HAP-1 (cell line): ENCODE data around the gene SNAI3.
A peak's percentile ranks its signal among the peaks of the same experiment; 100 is the strongest.

Source experiments
- DNase-seq, 2 experiments: peaks; one replicate each; pipeline ENCODE4 v3.0.0-alpha.2; 2016 to 2020; ENCODE audit warnings: low spot score in 2 of 2
- H3K27me3 ChIP-seq: fragments of 250-450 bp; sonication (Bioruptor Pico); 2 replicates; pipeline ENCODE4 v1.5.1; 2020; ENCODE audit warnings: low read depth, mild to moderate bottlenecking, moderate library complexity
- H3K36me3 ChIP-seq: fragments of 250-450 bp; sonication (Bioruptor Pico); replicated peaks from 2 replicates; pipeline ENCODE4 v1.5.1; 2020; ENCODE audit warnings: mild to moderate bottlenecking
- H3K4me1 ChIP-seq: fragments of 250-450 bp; sonication (Bioruptor Pico); 2 replicates; pipeline ENCODE4 v1.5.1; 2020; ENCODE audit warnings: mild to moderate bottlenecking
- H3K4me3 ChIP-seq: fragments of 250-450 bp; sonication (Bioruptor Pico); 2 replicates; pipeline ENCODE4 v1.5.1; 2020; ENCODE audit warnings: mild to moderate bottlenecking, moderate library complexity
- H3K9me3 ChIP-seq: fragments of 250-450 bp; sonication (Bioruptor Pico); 2 replicates; pipeline ENCODE4 v1.5.1; 2020; ENCODE audit warnings: mild to moderate bottlenecking, moderate library complexity
- in situ Hi-C: fragments of 300-500 bp; cut with MboI; formaldehyde crosslinking; loops from 3 replicates; pipeline ENCODE4 v1.14.3; 2020; ENCODE audit warnings: low sequenced_read_pairs, inconsistent platforms, mixed read lengths

Gene SNAI3

DNA sequence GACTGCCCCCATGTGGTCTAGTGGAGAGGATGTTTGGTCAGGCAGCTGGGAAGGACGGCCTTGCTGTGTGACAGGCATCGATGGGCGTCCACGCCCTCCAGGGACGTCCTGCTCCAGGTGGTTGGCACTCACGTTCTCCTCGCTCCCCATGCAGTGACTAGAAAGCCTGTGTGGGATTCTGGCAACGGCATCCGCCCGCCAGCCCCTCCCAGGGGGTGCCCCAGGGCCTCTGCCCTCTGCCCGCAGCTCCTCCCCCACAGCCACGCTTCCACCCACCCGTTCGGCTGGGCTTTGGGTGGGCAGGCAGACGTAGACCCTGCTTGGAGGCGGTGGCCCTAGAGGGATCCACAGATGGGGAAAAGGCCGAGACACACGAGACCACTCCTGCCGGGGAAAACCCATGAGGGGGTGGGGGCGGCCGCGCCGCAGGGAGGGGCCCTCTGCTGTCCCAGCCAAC, 52.6 kb downstream of the SNAI3 start:
- in situ Hi-C loops: no loop called here
- peaks cover 26% of the 10 kb centered on the region for H3K36me3 ChIP-seq
- no peaks in the 10 kb centered on the region for H3K9me3 ChIP-seq
- H3K4me3 ChIP-seq: no peak overlapping the region
- H3K27me3 ChIP-seq: peaks cover 5% of the 10 kb centered on the region; the same call in 1 of the 2 replicates
- no peak for DNase-seq
- no peaks in the 10 kb centered on the region for H3K4me1 ChIP-seq

- DNase-seq: no peak
- Histone ChIP-seq H3K9me3 (no peaks in the 10 kb centered on the region), H3K4me3 (no peak overlapping the region), H3K36me3 (peaks cover 37% of the 10 kb centered on the region), H3K4me1 (no peaks in the 10 kb centered on the region), H3K27me3 (no peaks in the 10 kb centered on the region)
- in situ Hi-C loops: no loop called here
Observed at GRCh38 chr16:88632587-88632930, 53.7 kb downstream of the SNAI3 start.

- in situ Hi-C loops: no loop called here
- no peaks in the 10 kb centered on the region for H3K4me1 ChIP-seq
- H3K36me3 ChIP-seq: peaks cover 41% of the 10 kb centered on the region
- no peak overlapping the region for H3K4me3 ChIP-seq
- H3K9me3 ChIP-seq: no peaks in the 10 kb centered on the region
- DNase-seq: no peak
- H3K27me3 ChIP-seq: no peaks in the 10 kb centered on the region
Observed at GRCh38 chr16:88631920-88632586, 54.3 kb downstream of the SNAI3 start.

GRCh38 chr16:88631384-88631783, 54.9 kb downstream of the SNAI3 start:
- Histone ChIP-seq H3K36me3 (peaks cover 44% of the 10 kb centered on the region), H3K27me3 (no peaks in the 10 kb centered on the region), H3K4me3 (no peak overlapping the region), H3K9me3 (no peaks in the 10 kb centered on the region), H3K4me1 (no peaks in the 10 kb centered on the region)
- DNase-seq: no peak
- in situ Hi-C loops: no loop called here

- Histone ChIP-seq H3K4me3 (no peak overlapping the region), H3K4me1 (no peaks in the 10 kb centered on the region), H3K27me3 (no peaks in the 10 kb centered on the region), H3K9me3 (no peaks in the 10 kb centered on the region), H3K36me3 (peaks cover 44% of the 10 kb centered on the region)
- in situ Hi-C loops: no loop called here
- no peak for DNase-seq
Observed at GRCh38 chr16:88630941-88631340, 55.4 kb downstream of the SNAI3 start.

GRCh38 chr16:88630433-88630832, 55.9 kb downstream of the SNAI3 start:
- in situ Hi-C loops: no loop called here
- no peak for DNase-seq
- no peak overlapping the region for H3K4me3 ChIP-seq
- no peaks in the 10 kb centered on the region for H3K4me1 ChIP-seq
- H3K27me3 ChIP-seq: no peaks in the 10 kb centered on the region
- H3K36me3 ChIP-seq: peaks cover 45% of the 10 kb centered on the region
- no peaks in the 10 kb centered on the region for H3K9me3 ChIP-seq

DNA sequence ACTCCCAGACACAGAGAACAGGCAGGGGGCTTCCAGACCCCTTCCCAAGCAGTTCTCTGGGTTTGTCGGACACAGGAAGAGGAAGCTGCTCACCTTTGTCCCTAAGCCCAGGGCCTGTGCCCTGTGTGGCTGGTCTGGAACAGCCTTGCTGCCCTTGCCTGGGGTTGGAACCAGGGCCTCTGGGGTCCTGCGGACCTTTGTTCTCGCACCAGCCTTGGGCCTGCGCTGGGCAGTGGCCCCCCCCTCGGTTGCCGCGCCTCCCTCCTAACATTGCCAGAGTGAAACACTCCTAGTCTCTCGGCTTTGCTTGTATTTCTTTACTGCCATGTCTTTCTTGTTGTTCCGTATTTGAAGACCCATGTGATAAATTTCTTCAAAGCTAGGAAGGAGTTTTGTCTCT, 56.5 kb downstream of the SNAI3 start:
- Histone ChIP-seq H3K27me3 (no peaks in the 10 kb centered on the region), H3K36me3 (peaks cover 51% of the 10 kb centered on the region), H3K4me3 (no peak overlapping the region), H3K4me1 (no peaks in the 10 kb centered on the region), H3K9me3 (no peaks in the 10 kb centered on the region)
- DNase-seq: no peak
- in situ Hi-C loops: no loop called here

GRCh38 chr16:88628512-88628974, 57.8 kb downstream of the SNAI3 start:
- DNase-seq: peak in 1 of 2 experiments; percentile 67
- H3K4me1 ChIP-seq: no peaks in the 10 kb centered on the region
- H3K9me3 ChIP-seq: no peaks in the 10 kb centered on the region
- no peak overlapping the region for H3K4me3 ChIP-seq
- H3K27me3 ChIP-seq: no peaks in the 10 kb centered on the region
- H3K36me3 ChIP-seq: peaks cover 64% of the 10 kb centered on the region
- in situ Hi-C loops: no loop called here
